Epithelial cell of proximal tubule (primary cell): ENCODE measurements around the gene NR2F2. TPM values are rescaled to one million over a fixed set of nuclear protein-coding genes. Genes with fewer than 3 reads are reported as not detected.

Source experiments
- DNase-seq: peaks from one replicate; pipeline ENCODE4 v3.0.0-alpha.2; 2011; ENCODE audit warnings: low read depth
- H3K4me3 ChIP-seq: 2 replicates; pipeline ENCODE4 v1.5.1; 2011; ENCODE audit warnings: low read depth, mild to moderate bottlenecking, low read length
- total RNA-seq: library from RNA; depleted of rRNA; stranded (reverse); fragments of >200 nt; gene quantifications from 2 replicates; pipeline ENCODE4 v1.2.3, GENCODE V29; 2015
- TF ChIP-seq, protein P1 (sequence below): conservative IDR thresholded peaks from 2 replicates; pipeline ENCODE4 v1.5.1; 2012; ENCODE audit warnings: low read depth, mild to moderate bottlenecking, low read length

Gene NR2F2
- total RNA-seq, 1 donor from 2014 or later: 17.6 TPM

DNA sequence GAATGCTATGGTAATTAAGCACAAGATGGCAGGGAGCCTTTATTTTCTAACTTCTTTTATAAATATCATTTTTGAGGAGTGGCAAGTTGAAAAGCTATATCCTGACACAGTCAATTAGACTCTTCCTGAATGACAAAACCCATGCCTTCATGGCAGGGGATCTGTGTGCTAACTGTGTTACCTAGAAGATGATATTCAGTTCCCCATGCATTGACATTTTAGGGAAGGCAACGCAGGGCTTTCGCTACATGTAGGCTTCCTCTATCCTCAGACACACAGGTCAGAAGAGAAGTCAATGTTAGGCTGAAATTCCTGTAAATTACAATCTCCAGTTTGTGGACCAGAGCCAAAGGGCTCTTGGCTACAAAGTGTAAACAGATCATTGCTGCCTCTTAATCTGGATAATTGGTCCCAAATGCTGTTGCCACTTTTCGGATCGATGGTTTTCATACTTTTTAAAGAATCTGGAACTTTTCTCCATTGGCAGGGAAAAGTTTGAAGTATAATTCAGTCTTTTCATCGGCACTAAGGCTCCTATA is 22.6 kb upstream of the NR2F2 start:
- no peak for DNase-seq
- TF ChIP-seq, protein P1, sequence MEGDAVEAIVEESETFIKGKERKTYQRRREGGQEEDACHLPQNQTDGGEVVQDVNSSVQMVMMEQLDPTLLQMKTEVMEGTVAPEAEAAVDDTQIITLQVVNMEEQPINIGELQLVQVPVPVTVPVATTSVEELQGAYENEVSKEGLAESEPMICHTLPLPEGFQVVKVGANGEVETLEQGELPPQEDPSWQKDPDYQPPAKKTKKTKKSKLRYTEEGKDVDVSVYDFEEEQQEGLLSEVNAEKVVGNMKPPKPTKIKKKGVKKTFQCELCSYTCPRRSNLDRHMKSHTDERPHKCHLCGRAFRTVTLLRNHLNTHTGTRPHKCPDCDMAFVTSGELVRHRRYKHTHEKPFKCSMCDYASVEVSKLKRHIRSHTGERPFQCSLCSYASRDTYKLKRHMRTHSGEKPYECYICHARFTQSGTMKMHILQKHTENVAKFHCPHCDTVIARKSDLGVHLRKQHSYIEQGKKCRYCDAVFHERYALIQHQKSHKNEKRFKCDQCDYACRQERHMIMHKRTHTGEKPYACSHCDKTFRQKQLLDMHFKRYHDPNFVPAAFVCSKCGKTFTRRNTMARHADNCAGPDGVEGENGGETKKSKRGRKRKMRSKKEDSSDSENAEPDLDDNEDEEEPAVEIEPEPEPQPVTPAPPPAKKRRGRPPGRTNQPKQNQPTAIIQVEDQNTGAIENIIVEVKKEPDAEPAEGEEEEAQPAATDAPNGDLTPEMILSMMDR: no peak
- no peak overlapping the region for H3K4me3 ChIP-seq

DNA sequence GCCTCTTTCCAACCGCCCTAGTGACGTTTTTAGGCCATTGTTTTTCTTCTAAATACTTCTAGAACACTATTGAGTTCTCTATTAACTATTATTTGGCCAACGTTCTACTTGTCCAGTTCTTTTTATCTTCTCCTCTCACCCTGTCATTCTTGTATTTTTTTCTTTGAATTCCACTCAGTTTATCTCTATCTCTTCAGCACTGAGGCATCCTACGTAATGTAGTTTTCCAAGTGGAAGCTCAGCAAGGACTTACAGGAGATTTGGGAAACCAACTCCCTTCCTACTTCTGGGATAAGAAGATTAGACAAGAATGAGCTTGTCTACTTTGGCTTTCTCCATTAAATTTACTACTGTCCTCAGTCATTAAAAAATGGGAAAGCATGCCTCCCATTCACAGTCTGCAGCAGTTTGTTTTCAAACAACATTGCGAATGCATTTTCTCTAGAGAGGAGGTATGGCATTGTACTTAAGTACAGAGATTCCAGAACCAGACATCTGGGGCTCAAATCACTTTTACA is 21.3 kb upstream of the NR2F2 start:
- no peak for DNase-seq
- no peak overlapping the region for H3K4me3 ChIP-seq
- TF ChIP-seq, protein P1: no peak

DNA sequence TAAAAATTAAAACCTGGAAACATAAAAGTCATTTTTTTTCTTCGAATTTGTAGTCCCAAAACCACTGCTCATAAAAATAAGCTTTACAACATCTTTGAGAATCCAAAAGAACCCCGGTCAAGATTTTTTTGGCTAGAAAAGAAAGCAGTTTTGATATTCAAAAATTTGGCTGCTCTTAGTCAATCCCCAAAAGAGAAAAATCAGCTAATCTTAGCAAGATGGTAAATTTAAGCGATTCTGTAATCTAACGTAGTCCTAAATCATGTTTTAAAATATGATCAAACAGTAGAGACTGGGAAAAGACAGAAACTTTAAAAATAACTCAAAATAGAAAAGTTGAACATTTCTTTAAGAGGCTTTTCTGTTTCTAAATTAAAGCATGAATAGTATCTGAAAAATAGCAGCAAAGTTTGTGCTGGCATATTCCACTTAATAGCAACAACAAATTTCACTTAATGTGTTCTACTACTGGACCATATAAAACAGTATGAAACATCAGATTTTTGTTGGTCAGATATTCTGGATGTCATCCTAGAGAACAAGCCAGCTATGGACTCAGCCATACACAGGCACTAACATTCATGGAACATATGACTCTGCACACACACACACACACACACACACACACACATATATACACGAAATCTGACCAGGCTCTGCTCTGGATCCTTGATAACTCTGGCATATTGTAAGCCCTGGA is 19.1 kb upstream of the NR2F2 start:
- TF ChIP-seq, protein P1: no peak
- DNase-seq: no peak
- no peak overlapping the region for H3K4me3 ChIP-seq

DNA sequence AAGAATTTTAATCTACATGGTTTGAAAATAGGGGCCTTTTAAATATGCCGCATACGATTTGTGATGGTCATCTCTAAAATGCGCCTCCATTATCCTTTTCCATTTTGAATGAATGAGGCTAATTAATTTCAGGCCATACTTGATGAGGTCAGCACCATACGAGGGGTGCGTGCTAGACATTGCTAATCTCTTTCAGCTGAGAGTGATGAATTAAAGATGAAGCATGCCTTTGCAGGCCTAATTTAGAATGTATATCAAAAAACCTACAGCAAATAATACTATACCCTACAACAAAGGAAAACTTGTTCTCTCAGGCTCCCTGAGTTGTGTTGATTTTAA is 18.6 kb upstream of the NR2F2 start:
- TF ChIP-seq, protein P1: no peak
- DNase-seq: no peak
- H3K4me3 ChIP-seq: no peak overlapping the region

DNA sequence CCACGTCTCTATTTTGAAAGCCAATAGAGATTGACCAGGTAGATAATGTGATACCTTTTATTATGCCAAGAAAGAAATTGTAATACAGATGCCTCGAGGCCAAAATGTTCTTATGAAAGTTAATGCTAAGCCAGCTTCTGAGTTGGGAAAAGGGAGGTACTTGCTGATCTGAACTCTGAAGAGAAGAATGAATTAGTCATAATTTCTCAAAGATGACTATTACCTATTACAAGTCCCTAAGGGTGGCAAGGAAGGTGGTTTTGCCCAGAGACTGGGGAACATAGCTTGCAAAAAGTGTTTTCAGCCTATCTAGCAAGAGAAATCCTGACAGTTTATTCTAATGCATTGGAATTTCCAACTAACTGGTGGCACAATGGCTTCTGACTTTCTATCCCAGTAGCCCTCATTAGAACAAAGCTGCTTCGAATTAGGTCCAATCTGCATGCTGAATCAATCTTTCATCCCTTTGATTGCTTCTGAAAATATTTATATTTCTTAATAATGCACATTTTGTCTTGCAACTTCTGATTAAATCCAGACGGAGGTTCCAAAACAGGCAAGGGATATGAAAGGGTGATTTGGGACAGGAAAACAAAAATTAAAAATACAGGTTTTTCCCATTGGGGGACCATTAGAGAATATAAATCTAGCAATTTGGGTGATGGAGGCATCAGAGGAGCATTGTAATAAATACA is 17.7 kb upstream of the NR2F2 start:
- DNase-seq: no peak
- H3K4me3 ChIP-seq: no peak overlapping the region
- TF ChIP-seq, protein P1: no peak

DNA sequence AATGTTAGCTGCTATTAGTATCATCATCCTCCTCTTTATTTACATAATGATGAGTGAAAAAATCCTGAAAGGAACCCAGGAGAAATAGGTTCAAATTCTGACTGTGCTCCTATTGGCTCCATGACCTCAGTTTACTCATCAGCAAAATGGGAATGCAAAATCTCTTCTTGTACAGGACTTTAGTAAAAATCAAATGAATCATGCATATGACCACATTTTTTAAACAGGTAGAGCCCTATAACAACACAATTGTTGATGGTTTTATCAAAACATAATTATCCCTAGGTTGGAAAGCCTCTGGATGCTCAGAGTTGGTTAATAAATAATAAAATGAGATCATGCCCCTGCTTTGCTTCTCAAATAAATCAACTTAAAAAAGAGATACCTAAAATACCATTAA is 16.0 kb upstream of the NR2F2 start:
- DNase-seq: no peak
- TF ChIP-seq, protein P1: no peak

More for the DNA sequence above, 16.0 kb upstream of the NR2F2 start:
- H3K4me3 ChIP-seq: no peak overlapping the region
